D721Med (cell line): ENCODE measurements around the gene IGFBP7.

ENCODE experiments used
- DNase-seq: peaks from one replicate; pipeline ENCODE4 v3.0.0; 2011; ENCODE audit warnings: low spot score; ENCODE audit not compliant: insufficient read length
- FAIRE-seq: peaks from 2 replicates; lab custom pipeline; 2011; peaks lifted over from hg19 to GRCh38; lab: Jason Lieb, UNC
- CTCF ChIP-seq: IDR thresholded peaks from 2 replicates; pipeline ENCODE4 v1.5.1; 2012; ENCODE audit warnings: mild to moderate bottlenecking, control low read depth; ENCODE audit not compliant: insufficient read depth; ENCODE audit errors: missing control alignments

IGFBP7 gene

GRCh38 chr4:57083090-57083489 lies 27.1 kb downstream of the IGFBP7 start:
- FAIRE-seq: no peak
- no peak for TF ChIP-seq CTCF
- no peak for DNase-seq

GRCh38 chr4:57081651-57082621 lies 28.2 kb downstream of the IGFBP7 start:
- no peak for DNase-seq
- no peak for FAIRE-seq
- TF ChIP-seq CTCF: no peak

DNA sequence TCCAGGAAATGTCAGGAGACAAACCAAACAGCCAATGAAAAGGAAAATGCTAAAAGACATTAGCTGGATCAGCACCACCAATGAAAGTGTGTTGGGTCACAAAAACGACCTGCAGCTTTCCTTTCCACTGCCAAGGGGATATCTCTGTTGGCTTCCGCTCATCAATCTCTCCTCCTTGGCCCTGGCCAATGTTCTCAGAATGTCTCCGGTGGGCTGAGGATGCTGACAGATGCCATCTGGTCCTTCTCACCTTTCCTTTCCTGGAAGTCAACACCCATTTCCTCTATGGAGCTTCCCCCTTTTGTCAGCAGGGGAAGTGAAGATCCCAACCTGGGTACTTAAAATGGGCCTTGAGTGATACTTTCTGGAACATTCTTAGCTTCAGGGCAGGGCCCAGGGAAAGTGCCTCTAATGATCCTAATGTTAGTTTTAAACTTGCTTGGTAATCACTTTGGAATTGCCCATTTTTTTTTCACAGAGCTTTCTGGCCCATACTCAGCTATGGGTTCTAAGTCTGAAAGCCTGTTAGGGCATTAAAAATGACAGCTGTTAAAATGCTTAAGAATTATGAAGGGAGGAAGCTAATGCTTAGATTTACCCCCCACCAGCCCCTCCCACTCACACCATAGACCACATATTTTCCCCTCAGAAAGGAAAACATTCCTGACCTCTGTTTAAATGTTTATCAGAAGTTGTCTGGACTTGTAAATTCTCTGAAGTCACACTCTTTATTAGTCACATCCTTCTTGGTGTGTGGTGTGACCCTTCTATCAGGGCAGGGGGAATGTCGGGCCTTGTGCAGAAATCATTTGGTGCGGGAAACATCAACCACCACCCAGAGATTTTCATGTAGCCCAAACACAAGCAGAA lies 29.2 kb downstream of the IGFBP7 start:
- no peak for FAIRE-seq
- DNase-seq: no peak
- no peak for TF ChIP-seq CTCF

GRCh38 chr4:57078685-57079521 lies 31.3 kb downstream of the IGFBP7 start:
- FAIRE-seq: no peak
- no peak for DNase-seq
- TF ChIP-seq CTCF: no peak

- FAIRE-seq (no peak), DNase-seq (no peak)
- no peak for TF ChIP-seq CTCF
These were observed 32.4 kb downstream of the IGFBP7 start for GRCh38 chr4:57077550-57078343.

DNA sequence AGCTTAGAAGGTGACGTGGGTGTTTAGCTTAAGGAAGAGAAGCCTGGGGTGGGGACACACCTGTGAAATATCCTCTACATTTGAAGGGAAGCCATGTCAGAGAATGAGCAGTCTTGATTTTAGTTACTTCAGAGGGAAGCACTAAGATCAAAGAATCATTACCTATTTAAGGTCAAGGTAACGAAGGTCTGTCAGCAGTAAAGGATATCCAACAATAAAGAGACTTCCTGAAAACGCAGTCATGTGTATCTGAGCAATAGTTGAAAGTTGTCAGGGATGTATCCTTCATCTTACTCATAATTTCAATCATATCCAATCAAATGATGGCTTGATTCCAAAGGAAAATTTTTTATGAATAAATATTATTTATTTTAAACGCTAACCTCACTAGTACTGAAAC lies 33.5 kb downstream of the IGFBP7 start:
- no peak for DNase-seq
- TF ChIP-seq CTCF: no peak
- no peak for FAIRE-seq
